NOMO-1 treated with DMSO at 0.1 percent for 48 hours (cell line): ENCODE measurements around the gene SRRM5.
"Not testable (repeated sequence)": the region's sequence is repeated elsewhere in the genome, so short reads cannot be mapped to it uniquely, and the experiment has no call there.

Experiments used
- DNase-seq: peaks from one replicate; lab custom pipeline; 2025; ENCODE audit not compliant: unreplicated experiment; lab: John Stamatoyannopoulos, UW

The SRRM5 gene

DNA sequence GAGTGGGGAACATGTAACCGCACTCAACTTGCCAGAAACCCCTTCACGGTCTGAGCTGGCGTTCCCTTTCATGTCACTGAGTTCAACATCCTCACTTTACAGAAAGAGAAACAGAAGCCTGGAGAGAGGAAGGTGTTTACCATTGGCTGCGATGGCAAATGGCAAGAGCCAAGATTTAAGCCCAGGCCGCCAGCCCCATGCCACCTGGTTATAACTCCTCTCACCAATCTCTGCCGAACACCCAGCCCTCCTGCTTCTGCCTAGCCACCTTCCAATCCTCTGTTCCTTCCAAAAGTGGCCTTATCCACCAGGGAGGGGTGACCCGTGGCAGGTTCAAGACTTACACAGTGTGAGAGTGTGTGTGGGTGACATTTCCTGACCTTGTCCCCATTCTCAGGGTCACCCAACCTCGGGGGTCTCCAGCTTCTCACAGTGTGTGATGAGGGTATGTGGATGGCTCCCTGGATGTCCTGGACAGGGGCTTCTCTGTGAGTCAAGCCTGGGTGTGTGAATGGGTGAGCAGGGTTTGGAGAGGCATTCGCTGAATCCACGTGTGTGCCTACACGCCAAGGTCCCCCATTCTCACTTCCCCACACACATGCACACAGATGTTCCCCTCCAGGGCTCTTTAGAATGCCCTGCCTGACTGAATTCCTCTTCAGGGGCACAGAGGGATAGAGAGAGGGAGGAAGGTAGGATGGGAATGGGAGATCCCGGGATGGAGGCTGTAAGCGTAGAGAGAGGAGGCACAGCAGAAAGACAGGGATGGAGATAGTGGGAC lies 26.5 kb downstream of the SRRM5 start:
- no peak for DNase-seq

DNA sequence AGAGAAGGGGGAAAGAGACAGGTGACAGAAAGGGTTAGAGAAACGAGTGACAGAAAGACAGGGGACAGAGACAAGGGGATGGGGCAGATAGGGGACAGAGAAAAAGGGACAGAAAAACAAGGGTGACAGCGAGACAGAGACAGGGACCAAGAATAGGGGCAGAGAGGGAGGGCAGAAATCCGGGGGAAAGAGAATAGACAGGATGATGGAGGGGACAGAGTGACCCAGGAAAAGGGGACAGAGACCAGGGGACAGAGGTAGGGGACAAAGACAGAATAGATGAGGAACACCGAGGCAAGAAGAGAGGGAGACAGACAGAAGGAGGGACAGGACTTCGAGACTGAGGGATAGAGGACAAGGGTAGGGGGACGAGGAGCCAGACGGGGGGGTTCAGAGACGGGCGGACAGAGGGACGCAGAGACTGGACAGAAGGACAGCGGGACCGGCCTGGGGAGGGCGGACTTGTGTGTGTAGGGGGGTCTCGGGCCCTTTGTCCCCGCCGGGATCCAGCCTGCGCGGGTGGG lies 27.2 kb downstream of the SRRM5 start:
- DNase-seq = no peak

DNA sequence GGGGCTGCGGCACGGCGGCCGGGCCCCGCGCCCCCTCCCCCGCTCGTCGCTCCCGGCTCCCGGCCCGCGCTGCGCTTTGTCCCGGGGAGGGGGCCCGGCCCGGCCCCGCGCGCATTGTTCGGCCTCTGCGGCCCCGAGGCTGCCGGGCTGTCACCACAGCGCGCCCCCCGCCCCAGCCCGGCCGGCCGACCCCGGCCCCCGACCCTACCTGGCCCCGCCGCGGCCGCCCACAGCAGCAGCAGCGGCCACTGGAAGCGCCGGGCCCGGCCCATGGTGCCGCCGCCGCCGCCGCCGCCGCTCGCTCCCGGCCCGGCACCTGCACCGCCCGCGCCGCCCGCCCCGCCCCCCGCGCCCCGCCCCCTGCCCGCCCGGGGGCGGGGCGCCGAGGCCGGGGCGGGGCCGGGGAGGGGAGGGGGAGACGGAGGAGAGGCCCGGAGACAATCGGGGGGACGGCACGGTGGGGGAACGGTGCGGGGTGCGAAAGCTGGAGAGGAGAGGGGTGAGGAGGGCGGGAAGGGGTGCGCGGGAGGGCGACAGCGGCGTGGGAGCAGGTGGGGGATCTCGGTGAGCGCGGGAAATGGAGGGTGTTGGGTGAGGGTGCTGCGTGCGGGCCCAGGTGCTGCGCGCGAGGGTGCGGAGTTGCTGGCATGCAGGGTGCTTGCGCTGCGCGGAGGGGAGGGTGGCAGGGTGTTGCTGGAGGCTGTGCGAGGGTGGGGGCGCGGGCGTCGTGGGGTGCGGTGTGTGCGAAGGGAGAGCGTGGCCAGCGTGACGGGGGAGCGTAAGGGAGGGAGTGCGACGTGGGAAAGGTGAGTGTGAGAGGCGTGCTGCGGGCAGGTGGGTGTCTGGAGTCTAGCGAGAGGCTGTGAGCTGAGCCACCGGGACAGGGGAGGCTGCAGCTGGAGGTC lies 27.9 kb downstream of the SRRM5 start, which contains the start of gene CADM4:
TSS of gene CADM4 (minus strand) at position 332 of the 905 bp plus-strand sequence. CDS start at position 272, 60 bp downstream.
- DNase-seq = no peak

DNA sequence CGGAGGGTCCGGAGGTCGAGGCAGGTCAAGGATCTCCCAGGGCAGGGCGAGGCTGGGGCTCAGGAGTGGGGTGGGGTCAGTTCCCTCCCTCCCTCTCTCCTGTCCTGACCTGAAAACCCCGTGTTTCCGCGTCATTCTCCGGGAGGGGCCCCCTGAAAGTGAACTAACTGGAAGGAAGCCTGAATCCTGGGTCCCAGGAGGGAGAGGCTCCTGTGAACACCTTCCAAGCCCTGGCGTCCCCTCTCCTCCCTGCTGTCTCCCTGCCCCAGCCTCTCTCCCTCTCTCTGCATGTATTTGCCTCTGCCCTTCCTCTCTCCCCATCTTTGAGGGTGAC lies 28.5 kb downstream of the SRRM5 start:
- no peak for DNase-seq

DNA sequence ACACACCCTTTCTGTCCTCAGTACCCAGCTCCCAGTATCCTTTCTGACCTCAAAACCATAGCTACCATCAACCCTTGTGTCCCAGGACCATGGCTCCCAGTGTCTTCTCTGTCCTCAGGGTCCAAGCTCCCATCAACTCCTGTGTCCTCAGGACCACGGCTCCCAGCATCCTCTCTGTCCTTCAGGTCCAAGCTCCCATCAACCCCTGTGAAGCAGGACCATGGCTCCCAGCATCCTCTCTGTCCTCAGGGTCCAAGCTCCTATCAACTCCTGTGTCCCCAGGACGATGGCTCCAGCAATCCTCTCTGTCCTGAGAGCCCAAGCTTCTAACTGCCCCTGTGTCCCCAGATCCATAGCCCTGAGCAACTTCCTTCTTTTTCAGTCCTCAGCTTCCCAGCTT lies 29.4 kb downstream of the SRRM5 start:
- no peak for DNase-seq

DNA sequence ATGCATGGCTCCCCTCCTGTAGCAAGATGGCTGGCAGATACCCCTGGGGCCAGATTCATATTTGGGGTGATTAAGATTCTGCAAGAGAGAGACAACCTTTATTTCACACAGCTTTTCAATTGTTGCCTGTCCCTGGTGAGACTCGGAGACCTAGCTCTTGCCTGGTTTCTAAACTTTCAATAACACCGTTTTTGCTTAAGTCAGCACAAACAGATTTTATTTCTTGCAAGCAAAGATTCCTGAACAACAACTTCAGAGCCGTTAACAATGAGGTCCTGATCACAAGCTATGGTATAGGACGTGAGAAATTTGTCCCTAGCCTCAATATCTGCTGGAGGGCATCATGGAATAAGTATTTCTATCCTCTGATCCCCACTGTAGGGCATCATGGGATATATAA lies 30.6 kb downstream of the SRRM5 start:
- no peak for DNase-seq

DNA sequence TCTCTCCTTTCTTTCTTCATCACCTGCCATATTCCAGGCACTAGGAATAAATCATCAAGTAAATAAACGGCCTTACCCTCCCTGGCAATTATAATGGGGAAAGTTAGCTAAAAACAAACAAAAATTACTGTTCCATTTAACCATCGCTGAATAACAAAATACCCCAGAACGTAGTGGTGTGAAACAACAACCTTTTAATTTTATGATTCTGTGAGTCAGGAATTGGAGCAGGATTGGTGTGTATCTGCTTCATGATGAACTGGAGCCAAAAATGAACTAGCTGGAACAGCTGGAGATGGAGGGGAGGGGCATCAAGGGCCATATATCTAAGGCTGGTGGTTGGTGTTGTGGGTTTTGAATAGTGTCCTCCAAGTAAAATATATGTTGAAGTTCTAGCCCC lies 31.4 kb downstream of the SRRM5 start:
- no peak for DNase-seq

DNA sequence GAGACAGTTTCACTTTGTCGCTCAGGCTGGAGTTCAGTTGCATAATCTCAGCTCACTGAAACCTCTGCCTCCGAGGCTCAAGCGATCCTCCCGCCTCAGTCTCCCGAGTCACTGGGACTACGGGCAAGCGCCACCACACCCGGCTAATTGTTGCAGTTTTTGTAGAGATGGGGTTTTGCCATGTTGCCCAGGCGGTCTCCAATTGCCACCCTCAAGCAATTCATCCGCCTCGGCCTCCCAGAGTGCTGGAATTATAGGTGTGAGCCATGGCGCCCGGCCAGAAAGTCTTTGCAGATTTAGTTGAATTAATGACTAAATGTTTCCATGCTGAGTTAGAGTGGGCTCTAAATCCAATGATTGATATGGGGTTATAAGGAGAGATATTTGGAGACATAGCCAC lies 32.3 kb downstream of the SRRM5 start:
- DNase-seq = no peak

DNA sequence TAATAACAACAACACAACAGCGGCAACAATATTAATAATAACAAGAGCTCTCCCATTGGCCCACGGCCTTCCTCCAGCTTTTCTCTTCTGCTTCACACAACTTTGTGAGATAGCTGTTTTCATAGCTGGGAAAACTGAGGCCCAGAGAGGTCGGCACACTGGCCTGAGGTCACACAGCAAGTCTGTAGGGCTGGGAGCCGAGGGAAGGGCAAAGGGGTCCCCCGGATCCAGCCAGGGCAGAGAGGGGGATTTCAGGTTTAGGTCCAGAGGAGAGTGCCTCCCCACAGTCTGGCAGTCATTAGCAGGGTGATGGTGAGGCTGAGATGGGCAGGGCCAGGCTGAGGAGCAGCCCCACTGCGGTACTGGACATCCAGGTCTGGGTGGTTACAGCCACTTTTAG lies 36.7 kb downstream of the SRRM5 start:
- no peak for DNase-seq

DNA sequence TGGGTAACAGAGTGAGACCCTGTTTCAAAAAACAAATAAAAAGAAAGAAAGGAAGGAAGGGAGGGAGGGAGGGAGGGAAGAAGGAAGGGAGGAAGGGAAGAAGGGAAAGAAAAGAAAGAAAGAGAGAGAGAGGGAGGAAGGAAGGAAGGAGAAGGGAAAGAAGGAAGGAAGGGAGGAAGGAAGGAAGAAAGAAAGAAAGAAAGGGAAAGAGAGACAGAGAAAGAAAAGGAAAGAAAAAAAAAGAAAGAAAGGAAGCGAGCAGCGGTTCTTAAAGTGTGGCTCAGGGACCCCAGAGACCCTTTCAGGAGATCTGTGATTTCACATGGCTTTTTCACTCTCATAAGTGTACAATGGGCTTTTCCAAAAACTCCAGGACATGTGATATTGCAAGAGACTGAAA lies 37.6 kb downstream of the SRRM5 start:
- no peak for DNase-seq

DNA sequence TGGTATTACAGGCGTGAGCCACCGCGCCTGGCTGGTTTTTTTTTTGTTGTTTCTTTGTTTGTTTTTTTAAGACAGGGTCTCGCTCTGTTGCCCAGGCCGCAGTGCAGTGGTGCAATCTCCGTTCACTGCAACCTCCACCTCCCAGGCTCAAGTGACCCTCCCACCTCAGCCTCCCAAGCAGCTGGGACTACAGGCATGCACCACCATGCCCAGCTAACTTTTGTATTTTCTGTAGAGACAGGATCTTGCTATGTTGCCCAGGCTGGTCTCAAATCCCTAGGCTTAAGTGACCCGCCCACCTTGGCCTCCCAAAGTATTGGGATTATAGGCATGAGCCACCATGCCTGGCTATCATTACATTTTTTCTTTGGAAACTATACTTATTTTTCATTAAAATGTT lies 38.4 kb downstream of the SRRM5 start:
- DNase-seq = not testable (repeated sequence)

DNA sequence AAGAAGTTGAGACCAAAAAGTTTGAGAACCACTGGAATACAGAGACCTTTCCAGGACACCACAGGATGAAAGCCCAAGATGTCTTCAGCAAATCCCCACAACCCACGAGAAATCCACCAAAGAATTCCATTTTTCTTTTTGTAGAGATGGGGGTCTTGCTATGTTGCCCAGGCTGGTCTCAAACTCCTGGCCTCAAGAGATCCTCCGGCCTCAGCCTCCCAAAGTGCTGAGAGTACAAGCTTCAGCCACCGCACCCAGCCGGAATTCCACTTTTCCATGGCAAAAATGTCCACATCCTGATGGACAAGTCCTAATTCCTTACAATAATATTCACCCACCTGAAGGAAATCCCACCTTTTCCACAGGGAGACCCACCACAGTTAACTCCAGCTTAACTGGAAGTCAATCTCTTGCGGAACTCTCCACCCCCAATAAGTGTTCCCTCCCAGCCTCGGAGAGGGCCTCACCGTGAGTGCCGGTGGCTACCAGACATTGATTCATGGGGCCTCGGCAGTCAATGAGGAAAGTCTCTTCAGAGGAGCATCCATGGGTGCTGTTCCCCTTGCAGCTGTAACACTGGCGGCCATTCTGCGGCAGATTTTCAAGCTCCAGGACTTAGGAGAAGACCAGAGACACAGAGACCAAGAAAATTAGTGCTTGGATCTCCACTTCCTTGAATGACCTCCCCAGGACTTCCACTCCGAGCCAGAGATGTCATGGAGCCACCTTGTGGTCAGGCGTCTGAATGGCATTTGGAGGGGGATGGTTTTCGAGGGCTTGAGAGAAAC lies 40.1 kb downstream of the SRRM5 start:
- DNase-seq = peak; percentile 32

DNA sequence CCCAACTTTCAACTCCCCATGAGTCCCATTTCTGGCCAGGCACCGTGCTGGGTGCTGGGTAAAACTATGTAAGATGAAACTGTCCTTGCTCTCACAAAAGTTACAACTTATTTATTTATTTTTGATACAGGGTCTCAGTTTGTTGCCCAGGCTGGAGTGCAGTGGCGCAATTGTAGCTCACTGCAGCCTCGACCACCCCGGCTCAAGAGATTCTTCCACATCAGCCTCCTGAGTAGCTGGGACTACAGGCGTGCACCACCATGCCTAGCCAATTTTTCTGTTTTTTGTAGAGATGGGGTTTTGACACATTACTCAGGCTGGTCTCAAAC lies 40.6 kb downstream of the SRRM5 start:
- no peak for DNase-seq

DNA sequence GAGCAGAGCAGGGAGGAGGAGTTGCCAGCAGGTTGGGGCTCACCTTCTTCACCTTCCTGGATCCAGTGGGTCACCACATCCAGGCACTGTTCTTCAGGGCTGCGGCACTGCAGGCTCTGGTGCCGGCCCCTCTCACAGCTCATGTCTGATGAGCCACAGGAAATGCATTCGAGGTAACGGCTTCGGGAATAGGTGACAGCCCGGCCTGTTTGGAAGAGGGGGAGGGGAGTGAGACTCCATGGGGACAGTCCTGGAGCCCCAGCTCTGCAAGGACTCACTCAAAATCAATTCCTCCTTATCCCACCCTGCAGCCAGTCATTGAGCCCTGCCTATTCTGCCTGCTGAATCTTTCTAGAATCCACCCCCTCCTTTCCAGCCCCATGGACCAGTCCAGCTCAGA lies 44.5 kb downstream of the SRRM5 start:
- DNase-seq = no peak

DNA sequence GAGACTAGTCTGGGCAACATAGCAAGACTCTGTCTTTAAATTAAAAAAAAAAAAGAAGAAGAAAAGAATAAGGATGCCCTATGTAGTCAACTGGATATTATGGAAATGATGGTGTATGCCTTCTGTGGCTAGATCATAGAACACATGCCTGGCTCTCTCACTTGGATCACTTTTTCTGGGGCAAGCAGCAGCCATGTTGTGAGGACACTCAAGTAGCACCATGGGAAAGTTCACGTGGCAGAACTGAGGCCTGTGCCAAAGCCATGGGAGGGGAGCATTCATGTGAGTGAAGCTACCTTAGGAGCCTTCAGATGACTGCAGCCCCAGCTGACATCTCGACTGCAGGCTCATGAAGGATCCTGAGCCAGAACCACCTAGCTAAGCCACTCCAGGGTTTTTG lies 46.1 kb downstream of the SRRM5 start:
- DNase-seq = no peak

DNA sequence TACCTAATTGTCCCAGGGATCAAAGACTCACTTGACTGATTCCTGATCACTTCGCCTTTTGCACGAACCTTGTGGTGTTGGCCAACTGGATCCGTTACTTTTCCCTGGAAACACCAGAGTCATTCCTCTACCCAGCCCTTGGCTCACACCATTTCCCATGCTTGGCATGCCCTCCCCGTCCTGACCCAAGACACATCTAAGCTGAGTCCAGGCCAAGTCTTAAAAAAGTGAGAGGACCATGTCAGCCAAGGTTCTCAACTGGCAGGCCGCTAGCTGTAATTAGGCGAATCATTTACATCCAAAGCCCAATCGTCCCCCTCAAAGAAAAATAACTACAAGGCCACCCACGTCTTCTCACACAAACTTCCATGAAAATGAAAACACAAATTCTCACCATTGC lies 46.6 kb downstream of the SRRM5 start:
- DNase-seq = no peak

DNA sequence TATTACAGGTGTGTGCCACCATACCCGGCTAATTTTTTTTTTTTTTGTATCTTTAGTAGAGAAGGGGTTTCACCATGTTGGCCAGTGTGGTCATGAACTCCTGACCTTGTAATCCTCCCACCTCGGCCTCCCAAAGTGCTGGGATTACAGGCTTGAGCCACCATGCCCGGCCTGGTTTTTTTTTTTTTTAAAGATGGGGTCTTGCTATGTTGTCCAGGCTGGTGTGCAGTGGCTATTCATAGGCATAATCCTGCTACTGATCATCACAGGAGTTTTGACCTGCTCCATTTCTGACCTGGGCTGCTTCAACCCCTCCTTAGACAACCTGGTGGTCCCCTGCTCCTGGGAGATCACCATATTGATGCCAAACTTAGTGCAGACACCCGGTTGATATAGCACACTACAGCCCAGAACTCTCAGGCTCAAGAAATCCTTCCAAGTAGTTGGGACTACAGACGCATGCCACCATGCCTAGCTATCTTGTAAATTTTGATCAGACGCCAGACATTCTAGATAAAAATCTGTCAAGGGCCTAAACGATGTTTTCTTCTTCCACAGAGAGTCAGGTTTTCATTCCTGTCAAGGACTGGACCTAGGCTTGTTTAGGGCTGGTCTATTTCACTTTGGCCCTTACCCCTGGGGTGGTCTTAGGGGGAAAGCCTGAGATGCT lies 48.5 kb downstream of the SRRM5 start:
- no peak for DNase-seq

DNA sequence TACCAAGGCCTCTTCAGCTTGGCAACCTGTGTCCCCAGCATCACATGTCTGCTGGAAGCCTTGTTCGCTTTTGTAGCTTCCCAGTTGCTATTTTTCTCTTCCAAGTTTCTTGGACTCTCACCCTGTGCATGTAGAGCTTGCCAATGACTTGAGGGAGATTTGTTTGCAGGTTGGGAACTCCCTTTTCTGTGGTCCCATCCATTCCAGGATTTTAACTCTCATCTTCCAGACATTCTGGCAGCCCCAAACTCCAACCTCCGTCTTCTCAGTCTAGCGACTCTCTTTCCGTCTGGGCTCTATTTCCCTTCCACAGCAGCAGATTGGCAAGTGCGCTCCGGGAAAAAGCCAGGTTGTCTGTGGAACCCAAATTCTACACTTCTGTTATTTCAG lies 49.1 kb downstream of the SRRM5 start:
- DNase-seq = no peak

DNA sequence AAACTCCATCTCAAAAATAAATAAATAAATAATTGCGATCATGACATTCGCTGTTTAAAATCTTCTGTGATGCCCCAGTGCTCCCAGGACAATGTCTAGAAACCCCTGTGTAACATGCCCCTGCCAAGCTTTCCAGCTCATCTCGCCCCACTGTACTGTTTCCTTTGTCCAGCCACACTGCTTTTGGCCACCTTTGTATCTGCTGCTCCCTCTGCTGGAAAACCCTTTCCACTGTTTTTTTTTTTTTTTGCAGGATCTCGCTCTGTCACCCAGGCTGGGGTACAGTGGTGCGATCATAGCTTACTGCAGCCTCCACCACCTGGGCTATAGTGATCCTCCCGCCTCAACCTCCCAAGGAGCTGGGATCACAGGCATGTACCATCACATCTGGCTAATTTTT lies 50.6 kb downstream of the SRRM5 start:
- no peak for DNase-seq

DNA sequence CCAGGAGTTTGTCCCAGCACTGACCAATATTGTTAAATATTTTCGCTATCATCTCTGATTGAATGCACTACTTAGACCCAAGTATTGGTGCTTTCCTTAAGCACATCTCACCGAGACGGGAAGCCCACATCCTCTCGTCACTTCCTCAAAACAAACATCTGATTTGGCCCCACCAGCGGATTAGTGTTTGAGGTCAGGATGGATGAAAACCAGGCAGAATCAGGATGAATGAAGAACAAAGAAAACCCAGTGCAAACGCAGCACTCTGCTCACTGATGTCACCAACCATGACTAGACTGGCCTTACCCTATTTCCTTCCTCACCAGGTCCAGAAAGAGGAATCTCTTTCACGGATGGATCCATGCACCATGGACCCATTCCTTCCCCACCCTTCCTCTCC lies 52.1 kb downstream of the SRRM5 start:
- DNase-seq = peak; percentile 33
